Osteoblast (primary cell): ENCODE results near the gene CDYL. TPM values are rescaled to one million over a fixed set of nuclear protein-coding genes. Genes with fewer than 3 reads are reported as not detected.

Source experiments
- DNase-seq: peaks from one replicate; pipeline ENCODE4 v3.0.0; 2011; ENCODE audit warnings: low spot score, mixed read lengths; ENCODE audit not compliant: insufficient read length; ENCODE audit errors: missing footprints
- H2AFZ ChIP-seq: 2 replicates; pipeline ENCODE4 v1.6.0; 2011; ENCODE audit warnings: mild to moderate bottlenecking, low read length
- H3K27ac ChIP-seq: 2 replicates; pipeline ENCODE4 v1.5.1; 2011; ENCODE audit warnings: mild to moderate bottlenecking, low read depth, low read length, moderate library complexity
- H3K27me3 ChIP-seq: 2 replicates; pipeline ENCODE4 v1.6.0; 2012; ENCODE audit warnings: mild to moderate bottlenecking, control low read depth, inconsistent platforms, low read length, moderate library complexity; ENCODE audit not compliant: insufficient read depth
- H3K36me3 ChIP-seq: 2 replicates; pipeline ENCODE4 v1.5.1; 2011; ENCODE audit warnings: mild to moderate bottlenecking, low read length, control low read depth, moderate library complexity; ENCODE audit not compliant: insufficient read depth
- H3K4me1 ChIP-seq: 2 replicates; pipeline ENCODE4 v1.5.1; 2011; ENCODE audit warnings: mild to moderate bottlenecking, low read length, control low read depth, moderate library complexity; ENCODE audit not compliant: insufficient read depth
- H3K4me2 ChIP-seq: 2 replicates; pipeline ENCODE4 v1.6.0; 2011; ENCODE audit warnings: mild to moderate bottlenecking, low read length; ENCODE audit not compliant: insufficient read depth
- H3K4me3 ChIP-seq: fragments of 200-600 bp; sonication (generic); 3 replicates; pipeline ENCODE4 v1.5.1; 2012; ENCODE audit warnings: mild to moderate bottlenecking, low read length, inconsistent platforms; ENCODE audit not compliant: insufficient read depth
- H3K79me2 ChIP-seq: 2 replicates; pipeline ENCODE4 v1.6.0; 2012; ENCODE audit warnings: mild to moderate bottlenecking, low read length, control low read depth, inconsistent platforms; ENCODE audit not compliant: insufficient read depth
- H3K9me3 ChIP-seq: 2 replicates; pipeline ENCODE4 v1.5.1; 2011; ENCODE audit warnings: low read depth, low read length, control low read depth
- H4K20me1 ChIP-seq: 2 replicates; pipeline ENCODE4 v1.6.0; 2012; ENCODE audit warnings: mild to moderate bottlenecking, low read length, control low read depth; ENCODE audit not compliant: insufficient read depth
- CTCF ChIP-seq: IDR thresholded peaks from 2 replicates; pipeline ENCODE4 v1.5.1; 2011; ENCODE audit warnings: mild to moderate bottlenecking, low read depth, low read length, moderate library complexity; ENCODE audit errors: extremely low read depth
- total RNA-seq: library from RNA; depleted of rRNA; stranded (reverse); fragments of >200 nt; gene quantifications from 2 replicates; pipeline ENCODE4 v1.2.3, GENCODE V29; 2012

The CDYL gene
- total RNA-seq: 84.0 and 106 TPM in 2 replicates

GRCh38 chr6:4776131-4776492 lies at the start of gene CDYL:
TSS of gene CDYL (plus strand) at chr6:4776404. CDS start at chr6:4776784, 380 bp downstream.
- TF ChIP-seq CTCF: no peak
- Histone ChIP-seq H3K79me2 (peaks cover 39% of the 10 kb centered on the region), H3K27ac (no peak within 1 kb of the TSS), H2AFZ (peak within 1 kb of the TSS; percentile 85), H3K27me3 (peaks cover 16% of the 10 kb centered on the region), H3K4me3 (peak within 1 kb of the TSS; percentile 74), H3K9me3 (no peaks in the 10 kb centered on the region), H4K20me1 (peaks cover 9% of the 10 kb centered on the region), H3K36me3 (no peaks in the 10 kb centered on the region), H3K4me1 (peaks cover 8% of the 10 kb centered on the region), H3K4me2 (peak within 1 kb of the TSS; percentile 85)
- DNase-seq: peak; percentile 100

GRCh38 chr6:4726645-4727044 lies 49.6 kb upstream of the CDYL start:
- Histone ChIP-seq H3K79me2 (no peaks in the 10 kb centered on the region), H3K4me3 (no peak overlapping the region), H3K4me1 (no peaks in the 10 kb centered on the region), H3K36me3 (no peaks in the 10 kb centered on the region), H3K9me3 (no peaks in the 10 kb centered on the region), H2AFZ (no peak overlapping the region), H3K27ac (no peak overlapping the region), H3K4me2 (no peak overlapping the region), H4K20me1 (no peaks in the 10 kb centered on the region), H3K27me3 (peaks cover 3% of the 10 kb centered on the region)
- no peak for DNase-seq
- no peak for TF ChIP-seq CTCF

DNA sequence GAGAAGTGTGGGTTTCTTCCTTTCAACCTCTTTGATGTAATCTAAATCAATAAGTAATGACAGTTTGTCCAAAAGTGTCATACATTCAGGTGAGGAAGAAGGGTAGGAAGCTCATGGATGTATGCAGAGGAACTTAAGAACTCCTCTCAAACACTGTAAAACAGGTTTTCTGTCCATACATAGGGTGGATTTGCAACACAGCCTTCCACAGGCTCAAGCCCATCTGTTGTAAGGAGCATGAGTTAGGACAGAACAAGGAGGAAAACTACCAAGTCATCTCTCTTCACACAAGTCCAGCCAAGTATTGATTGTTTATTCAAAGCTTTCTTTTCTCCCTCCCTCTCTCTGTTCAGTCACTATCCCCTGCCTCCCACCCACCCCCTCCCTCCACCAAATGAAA lies 49.0 kb upstream of the CDYL start:
- Histone ChIP-seq H3K4me1 (no peaks in the 10 kb centered on the region), H3K9me3 (no peaks in the 10 kb centered on the region), H2AFZ (no peak overlapping the region), H3K27ac (no peak overlapping the region), H3K36me3 (no peaks in the 10 kb centered on the region), H4K20me1 (no peaks in the 10 kb centered on the region), H3K4me3 (no peak overlapping the region), H3K4me2 (no peak overlapping the region), H3K27me3 (peaks cover 3% of the 10 kb centered on the region), H3K79me2 (no peaks in the 10 kb centered on the region)
- TF ChIP-seq CTCF: no peak
- no peak for DNase-seq

DNA sequence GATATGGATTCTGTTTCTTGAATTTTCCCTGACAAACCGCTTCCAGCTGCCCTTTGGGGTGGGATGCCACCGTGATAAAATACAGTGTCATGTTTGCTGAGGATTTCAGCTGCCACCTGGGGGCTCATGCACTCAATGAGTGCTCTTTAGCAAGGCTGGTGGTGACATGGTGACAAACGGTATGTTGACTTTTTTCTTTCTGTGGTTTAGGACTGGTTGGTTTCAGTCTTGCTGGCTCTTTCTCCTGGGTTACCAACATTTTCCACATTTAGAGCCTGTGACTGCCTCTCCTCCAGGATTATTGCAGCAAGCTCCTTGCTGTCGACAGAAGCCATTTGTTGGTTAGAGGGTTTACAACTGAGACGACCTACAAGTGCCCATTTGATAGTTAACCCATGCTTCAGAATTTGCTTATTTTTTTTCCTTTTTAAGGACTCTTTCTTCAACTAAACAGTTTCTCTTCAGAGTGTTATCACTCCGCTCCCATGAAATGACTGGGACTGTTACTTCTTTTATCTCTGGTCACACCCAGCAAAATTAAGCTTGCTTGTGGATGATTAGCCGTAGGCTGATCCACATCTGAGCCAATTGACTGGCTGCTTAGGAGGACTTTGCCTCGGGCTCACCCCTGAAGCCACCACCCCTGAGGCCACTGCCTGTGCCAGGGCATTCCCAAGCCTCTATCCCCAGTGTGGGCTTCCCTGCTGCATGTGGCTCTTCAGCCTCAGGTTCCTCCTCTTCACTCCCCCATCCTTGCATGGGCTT lies 48.4 kb upstream of the CDYL start:
- TF ChIP-seq CTCF: no peak
- no peak for DNase-seq
- Histone ChIP-seq H3K9me3 (no peaks in the 10 kb centered on the region), H4K20me1 (no peaks in the 10 kb centered on the region), H3K79me2 (no peaks in the 10 kb centered on the region), H2AFZ (no peak overlapping the region), H3K27me3 (peaks cover 3% of the 10 kb centered on the region), H3K4me2 (no peak overlapping the region), H3K4me1 (peaks cover 3% of the 10 kb centered on the region), H3K36me3 (no peaks in the 10 kb centered on the region), H3K27ac (no peak overlapping the region), H3K4me3 (no peak overlapping the region)
